ENCODE measurements around the gene PARVG. TPM values are rescaled to one million over a fixed set of nuclear protein-coding genes. Genes with fewer than 3 reads are reported as not detected.

The PARVG gene
- total RNA-seq, 2 donors from 2014 or later, result 34.9 to 71.3 TPM

DNA sequence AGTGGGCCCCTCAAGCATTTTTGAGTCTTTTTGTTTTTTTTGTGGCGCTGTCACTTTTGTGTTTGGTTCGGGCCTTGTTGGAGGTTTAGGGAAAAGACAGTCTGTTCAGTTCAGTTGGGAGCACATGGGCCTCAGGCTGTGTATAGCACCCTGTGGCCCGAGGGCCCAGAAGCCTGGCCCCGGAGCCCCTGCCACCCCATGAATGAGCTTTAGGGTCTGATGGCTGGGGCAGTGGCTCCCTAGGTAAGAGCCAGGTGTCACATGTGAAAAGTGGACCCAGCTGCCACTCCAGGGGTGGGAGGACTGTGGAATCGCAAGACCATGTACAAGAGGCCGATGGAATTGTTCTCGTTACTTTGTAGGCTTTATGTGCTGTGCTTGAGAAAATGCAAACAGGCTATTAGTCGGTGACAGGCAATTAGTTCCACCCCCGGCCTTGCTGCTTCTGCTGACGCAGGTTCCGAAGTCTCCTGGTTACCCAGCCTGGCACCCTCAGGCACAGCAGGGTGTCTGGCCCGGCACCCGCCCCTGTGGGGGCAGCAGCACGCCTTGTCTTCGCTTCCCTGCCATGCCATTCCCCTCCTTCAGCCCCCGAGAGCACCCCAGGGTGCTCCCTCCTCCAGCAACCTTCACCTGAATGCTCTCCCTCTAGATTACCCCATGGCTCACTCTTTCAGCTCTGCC, 38.2 kb upstream of the PARVG start:
- Histone ChIP-seq H3K27ac (no peak overlapping the region), H3K9me3 (peaks cover 2% of the 10 kb centered on the region), H3K27me3 (replicated peaks; ENCODE audit: insufficient read depth) (no peaks in the 10 kb centered on the region), H3K4me3 (no peak overlapping the region), H3K4me1 (ENCODE audit: control insufficient read depth in 1 of 2, low read depth in 2 of 2) (no peaks in the 10 kb centered on the region), H3K36me3 (no peaks in the 10 kb centered on the region)
- no peak for ATAC-seq (ENCODE audit: insufficient number of reproducible peaks, low FRiP score, low read depth)
- no peak for TF ChIP-seq CTCF (IDR thresholded peaks at IDR 0.05)
- DNase-seq (ENCODE audit: low spot score), result no peak

- DNase-seq (ENCODE audit: low spot score) (no peak), ATAC-seq (ENCODE audit: insufficient number of reproducible peaks, low FRiP score, low read depth) (no peak)
Observed at GRCh38 chr22:44143105-44143474, 37.6 kb upstream of the PARVG start.

DNA sequence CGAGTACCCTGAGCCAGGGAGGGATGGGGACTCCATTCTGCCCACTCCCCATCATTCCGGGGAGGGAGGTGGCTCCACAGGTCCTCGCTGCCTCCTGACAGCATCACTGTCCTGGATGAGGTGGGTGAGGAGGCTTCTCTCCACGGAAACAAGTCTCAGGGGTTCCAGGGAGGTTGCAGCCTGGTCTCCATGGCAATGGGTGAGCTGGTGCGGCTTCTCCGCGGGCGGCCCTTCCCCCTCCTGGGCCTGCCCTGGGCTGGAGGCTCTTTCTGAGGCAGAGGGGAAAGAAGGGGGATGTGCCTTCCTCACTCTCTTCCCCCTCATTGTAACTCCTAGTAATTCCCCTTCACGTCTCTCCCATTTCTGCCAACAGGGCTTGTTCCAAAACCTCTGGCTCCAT, 37.1 kb upstream of the PARVG start:
- DNase-seq (ENCODE audit: low spot score) (no peak), ATAC-seq (ENCODE audit: insufficient number of reproducible peaks, low FRiP score, low read depth) (no peak)
- Histone ChIP-seq H3K4me3 (no peak overlapping the region), H3K27ac (no peak overlapping the region), H3K4me1 (ENCODE audit: control insufficient read depth in 1 of 2, low read depth in 2 of 2) (no peaks in the 10 kb centered on the region), H3K9me3 (no peaks in the 10 kb centered on the region), H3K36me3 (no peaks in the 10 kb centered on the region), H3K27me3 (replicated peaks; ENCODE audit: insufficient read depth) (no peaks in the 10 kb centered on the region)
- no peak for TF ChIP-seq CTCF (IDR thresholded peaks at IDR 0.05)

More at GRCh38 chr22:44143105-44143474, 37.6 kb upstream of the PARVG start:
- no peaks in the 10 kb centered on the region for H3K27me3 ChIP-seq (replicated peaks; ENCODE audit: insufficient read depth)
- TF ChIP-seq CTCF (IDR thresholded peaks at IDR 0.05), result no peak
- H3K4me1 ChIP-seq (ENCODE audit: control insufficient read depth in 1 of 2, low read depth in 2 of 2), result no peaks in the 10 kb centered on the region
- H3K27ac ChIP-seq, result no peak overlapping the region
- no peaks in the 10 kb centered on the region for H3K9me3 ChIP-seq
- no peak overlapping the region for H3K4me3 ChIP-seq
- H3K36me3 ChIP-seq, result no peaks in the 10 kb centered on the region

DNA sequence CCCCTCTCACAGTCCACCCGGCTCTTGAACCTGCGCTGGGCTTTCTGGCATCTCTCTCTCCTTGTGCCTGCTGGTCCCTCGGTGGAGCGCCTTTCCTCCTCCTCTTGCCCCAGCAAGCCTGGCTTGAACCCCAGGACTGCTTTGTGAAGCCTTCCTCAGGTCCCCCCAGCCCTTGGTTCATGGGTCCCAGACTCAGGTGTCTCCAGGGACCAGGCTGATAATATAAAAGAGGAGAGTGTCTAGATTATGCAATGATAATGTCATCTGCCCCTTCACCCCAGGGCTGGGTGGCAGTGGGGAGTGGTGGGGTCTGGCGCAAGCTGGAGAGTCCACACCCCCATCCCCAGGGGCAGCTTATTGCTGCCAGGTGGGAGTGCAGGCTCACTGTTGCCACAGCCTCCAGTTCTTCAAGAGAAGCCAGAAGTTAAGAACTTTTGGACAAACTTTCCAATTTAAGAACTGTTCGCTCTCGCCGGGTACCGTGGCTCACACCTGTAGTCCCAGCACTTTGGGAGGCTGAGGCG, 36.6 kb upstream of the PARVG start:
- DNase-seq (ENCODE audit: low spot score) (no peak), ATAC-seq (ENCODE audit: insufficient number of reproducible peaks, low FRiP score, low read depth) (no peak)
- H3K9me3 ChIP-seq, result no peaks in the 10 kb centered on the region
- H3K36me3 ChIP-seq, result no peaks in the 10 kb centered on the region
- no peak for TF ChIP-seq CTCF (IDR thresholded peaks at IDR 0.05)
- H3K4me3 ChIP-seq, result no peak overlapping the region
- H3K27ac ChIP-seq, result no peak overlapping the region
- no peaks in the 10 kb centered on the region for H3K4me1 ChIP-seq (ENCODE audit: control insufficient read depth in 1 of 2, low read depth in 2 of 2)
- no peaks in the 10 kb centered on the region for H3K27me3 ChIP-seq (replicated peaks; ENCODE audit: insufficient read depth)

DNA sequence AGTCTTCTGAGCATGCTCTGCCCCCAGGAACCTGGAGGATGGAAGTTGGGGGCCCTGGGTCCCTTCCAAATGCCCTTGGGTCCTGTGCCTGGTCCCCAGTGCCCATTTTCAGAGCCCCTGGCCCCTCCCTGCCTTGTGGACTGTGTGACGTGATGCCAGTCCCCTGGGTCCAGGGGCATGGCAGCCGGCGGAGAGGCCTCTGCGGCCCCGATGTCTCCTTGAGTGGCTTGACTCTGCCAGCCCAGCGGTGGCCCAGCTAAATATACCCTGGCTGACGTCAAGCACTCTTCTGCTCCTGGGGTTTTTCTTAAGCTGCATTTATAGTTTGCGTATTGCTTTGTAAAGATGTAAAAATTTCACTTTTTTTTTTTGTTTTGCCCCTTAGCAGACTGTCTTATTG, 35.2 kb upstream of the PARVG start:
- H3K9me3 ChIP-seq, result no peaks in the 10 kb centered on the region
- H3K4me3 ChIP-seq, result no peak overlapping the region
- H3K36me3 ChIP-seq, result no peaks in the 10 kb centered on the region
- no peak overlapping the region for H3K27ac ChIP-seq
- no peaks in the 10 kb centered on the region for H3K4me1 ChIP-seq (ENCODE audit: control insufficient read depth in 1 of 2, low read depth in 2 of 2)
- ATAC-seq (ENCODE audit: insufficient number of reproducible peaks, low FRiP score, low read depth) (no peak), DNase-seq (ENCODE audit: low spot score) (no peak)
- no peak for TF ChIP-seq CTCF (IDR thresholded peaks at IDR 0.05)
- H3K27me3 ChIP-seq (replicated peaks; ENCODE audit: insufficient read depth), result no peaks in the 10 kb centered on the region

Measured in thoracic aorta (tissue), 2 donors.